GM10266 (cell line): ENCODE data around the gene STK32B.

ENCODE experiments used
- DNase-seq: peaks from one replicate; pipeline ENCODE4 v3.0.0; 2012; ENCODE audit errors: extremely low spot score
- TF ChIP-seq, protein P1 (sequence below): IDR thresholded peaks from 2 replicates; pipeline ENCODE4 v1.5.1; 2012; ENCODE audit warnings: mild to moderate bottlenecking, low read depth; ENCODE audit not compliant: control insufficient read depth, insufficient read depth; ENCODE audit errors: missing control alignments

Gene STK32B

DNA sequence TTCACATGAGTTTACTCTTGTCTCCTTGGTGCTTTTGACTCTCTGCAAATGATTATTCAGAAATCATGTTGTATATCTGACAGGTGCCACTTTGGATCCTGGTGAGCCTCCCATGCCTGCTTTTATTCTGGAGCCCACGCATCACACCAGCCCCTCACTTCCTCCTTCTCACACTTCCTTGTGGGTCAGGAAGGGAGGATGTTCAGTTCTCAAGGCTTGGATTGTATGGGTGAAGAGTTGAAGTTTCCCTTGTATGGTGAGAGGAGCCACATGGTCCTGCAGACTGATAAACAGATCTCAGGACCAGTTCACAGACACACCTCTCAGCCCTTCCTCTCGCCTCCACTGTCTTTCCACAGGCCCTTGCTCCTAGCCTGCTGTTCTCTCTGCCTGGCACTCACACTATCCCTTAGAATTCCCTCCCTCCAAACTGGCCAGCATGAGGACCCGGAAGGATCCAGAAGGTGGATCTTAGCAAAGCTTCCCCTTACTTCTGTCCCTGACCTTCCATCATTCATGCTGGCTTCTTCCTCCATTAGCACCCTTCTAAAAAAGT lies 92.1 kb downstream of the STK32B start:
- DNase-seq, result no peak
- TF ChIP-seq, protein P1, sequence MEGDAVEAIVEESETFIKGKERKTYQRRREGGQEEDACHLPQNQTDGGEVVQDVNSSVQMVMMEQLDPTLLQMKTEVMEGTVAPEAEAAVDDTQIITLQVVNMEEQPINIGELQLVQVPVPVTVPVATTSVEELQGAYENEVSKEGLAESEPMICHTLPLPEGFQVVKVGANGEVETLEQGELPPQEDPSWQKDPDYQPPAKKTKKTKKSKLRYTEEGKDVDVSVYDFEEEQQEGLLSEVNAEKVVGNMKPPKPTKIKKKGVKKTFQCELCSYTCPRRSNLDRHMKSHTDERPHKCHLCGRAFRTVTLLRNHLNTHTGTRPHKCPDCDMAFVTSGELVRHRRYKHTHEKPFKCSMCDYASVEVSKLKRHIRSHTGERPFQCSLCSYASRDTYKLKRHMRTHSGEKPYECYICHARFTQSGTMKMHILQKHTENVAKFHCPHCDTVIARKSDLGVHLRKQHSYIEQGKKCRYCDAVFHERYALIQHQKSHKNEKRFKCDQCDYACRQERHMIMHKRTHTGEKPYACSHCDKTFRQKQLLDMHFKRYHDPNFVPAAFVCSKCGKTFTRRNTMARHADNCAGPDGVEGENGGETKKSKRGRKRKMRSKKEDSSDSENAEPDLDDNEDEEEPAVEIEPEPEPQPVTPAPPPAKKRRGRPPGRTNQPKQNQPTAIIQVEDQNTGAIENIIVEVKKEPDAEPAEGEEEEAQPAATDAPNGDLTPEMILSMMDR, result no peak

DNA sequence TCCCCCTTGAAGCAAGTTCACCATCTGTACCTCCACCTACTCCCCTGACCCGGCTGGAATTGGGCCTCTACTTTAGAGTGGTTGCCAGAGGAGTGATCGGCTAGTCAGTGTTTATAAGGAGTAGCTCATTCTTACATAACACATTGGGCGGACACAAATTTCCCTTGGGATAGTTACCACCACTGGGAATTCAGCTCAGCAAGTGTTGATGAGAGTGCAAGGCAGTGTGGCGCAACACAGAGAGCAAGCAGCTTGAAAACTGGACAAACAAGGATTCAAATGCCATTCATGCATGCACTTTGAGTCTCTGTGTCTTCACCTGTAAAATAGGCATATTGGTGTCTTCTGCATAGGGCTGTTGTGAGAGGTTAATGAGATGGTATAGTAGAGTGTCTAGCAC lies 92.7 kb downstream of the STK32B start:
- no peak for DNase-seq
- TF ChIP-seq, protein P1, result no peak

DNA sequence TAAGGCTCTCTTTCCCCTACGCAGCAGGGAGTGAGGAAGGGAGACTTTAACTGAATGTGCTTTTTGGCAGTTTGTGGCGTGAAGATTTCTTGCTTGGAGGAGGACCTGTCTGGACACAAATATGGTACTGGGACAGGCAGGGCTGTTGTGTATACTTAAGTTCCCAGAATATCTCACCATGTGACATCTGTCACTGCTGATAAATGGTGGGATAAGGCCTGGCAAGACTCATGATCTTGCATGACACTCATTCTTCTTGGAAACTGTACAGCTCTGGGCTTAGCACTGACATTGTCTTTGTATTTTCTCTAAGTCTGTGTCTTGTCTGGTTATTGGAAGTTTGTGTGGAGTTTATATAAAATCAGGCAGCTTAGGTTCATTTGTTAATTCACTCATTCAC lies 93.1 kb downstream of the STK32B start:
- DNase-seq, result no peak
- TF ChIP-seq, protein P1, result no peak

DNA sequence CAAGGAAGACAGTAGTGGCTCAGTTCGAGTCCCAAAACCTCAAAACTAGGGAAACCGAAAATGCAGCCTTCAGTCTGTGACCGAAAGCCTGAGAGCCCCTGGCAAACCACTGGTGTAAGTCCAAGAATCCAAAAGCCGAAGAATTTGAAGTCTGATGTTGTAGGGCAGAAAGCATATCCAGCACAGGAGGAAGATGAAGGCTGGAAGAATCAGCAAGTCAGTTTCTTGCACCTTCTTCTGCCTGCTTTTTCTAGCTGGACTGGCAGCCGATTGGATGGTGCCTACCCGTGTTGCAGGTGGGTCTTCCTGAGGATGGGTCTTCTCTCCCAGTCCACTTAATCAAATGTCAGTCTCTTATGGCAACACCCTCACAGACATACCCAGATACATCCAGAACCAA lies 95.0 kb downstream of the STK32B start:
- no peak for DNase-seq
- TF ChIP-seq, protein P1, result no peak

DNA sequence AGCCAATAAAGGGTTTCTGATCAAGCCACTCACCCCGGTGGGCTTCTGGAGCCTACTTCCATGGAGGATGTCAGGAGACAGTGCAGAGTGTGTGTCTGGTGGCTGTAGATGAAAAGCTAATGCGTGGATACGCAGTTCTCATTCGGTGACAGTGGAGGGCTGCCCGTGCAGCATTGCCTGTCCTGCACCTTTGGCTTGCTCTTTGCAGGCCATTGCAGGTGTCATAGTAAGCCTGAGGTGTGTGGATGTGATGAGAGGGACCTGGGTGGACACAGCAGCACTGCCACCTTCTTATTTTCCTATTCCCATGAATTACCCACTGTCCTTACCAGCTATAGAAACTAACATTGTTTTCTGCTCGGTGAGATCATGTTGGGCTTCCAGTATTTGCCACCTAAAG lies 101.2 kb downstream of the STK32B start:
- TF ChIP-seq, protein P1, result no peak
- no peak for DNase-seq

DNA sequence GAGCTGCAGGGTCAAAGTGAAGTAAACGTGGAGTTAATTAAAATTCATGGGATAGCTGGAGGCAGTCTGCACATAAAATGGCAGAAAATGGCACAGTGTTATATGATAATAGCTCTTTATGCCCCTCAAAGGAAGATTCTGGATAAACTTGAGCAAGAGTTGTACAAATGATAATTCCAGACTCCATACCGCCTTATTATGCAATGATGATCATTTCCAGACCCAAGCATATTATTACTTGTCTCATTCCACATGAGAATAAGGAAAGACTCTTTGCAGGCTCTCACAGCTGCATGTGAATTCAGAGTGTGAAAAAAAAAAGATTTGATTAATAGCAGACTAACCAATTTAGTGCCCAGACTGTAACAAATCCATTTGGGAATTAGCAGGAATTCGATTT lies 105.4 kb downstream of the STK32B start:
- TF ChIP-seq, protein P1, result no peak

DNA sequence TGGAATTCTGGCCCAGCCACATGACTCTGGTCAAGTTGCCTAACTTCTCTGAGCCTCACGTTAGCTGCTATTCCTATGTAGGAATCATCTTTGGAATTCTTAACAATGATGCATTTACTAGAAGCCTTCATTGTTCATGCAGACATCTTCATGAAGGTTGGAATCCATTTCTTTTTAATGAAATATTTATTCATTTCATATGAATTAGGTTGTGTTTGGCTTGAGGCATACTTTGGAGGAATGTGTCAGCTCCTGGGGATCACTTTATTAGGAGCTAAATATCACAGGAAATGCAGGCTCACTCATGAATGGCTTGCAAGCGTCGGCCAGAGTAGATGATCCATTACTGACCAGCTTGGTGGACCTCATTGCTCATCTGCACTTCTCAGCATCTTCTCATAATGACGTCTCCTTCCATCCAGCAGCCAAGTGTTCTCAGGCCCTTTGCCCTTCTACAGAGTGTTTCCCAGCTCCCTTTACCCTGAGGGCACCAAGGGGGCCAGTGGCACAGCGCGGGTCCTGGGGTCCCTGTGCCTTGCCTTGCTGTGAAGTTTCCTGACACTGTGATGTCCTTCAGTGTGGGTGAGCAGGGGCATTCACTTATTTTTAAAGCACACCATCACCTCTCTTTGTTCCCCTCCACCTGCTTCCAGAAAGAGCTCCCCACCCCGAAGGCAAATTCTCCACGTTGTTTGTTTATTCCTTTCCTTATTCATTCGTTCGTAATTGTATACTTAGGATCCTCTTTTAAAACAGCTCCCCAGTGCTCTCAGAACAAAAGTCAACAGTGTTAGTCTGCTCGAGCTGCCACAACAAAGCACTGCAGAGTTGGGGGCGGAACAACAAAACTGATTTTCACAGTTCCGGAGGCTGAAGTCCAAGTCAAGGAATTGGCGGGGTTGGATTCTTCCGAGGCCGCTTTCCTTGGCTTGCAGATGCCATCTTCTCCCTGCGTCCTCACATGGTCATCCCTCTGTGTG lies 106.8 kb downstream of the STK32B start:
- TF ChIP-seq, protein P1, result no peak
- DNase-seq, result no peak

More for the DNA sequence above, 105.4 kb downstream of the STK32B start:
- no peak for DNase-seq
